Stomach (tissue), 9 donors: Measurements from ENCODE around the gene MYMX. TPM values are rescaled to one million over a fixed set of nuclear protein-coding genes. Genes with fewer than 3 reads are reported as not detected.
"Not testable (repeated sequence)": the region's sequence is repeated elsewhere in the genome, so short reads cannot be mapped to it uniquely, and the experiment has no call there.

Experiments
- DNase-seq, 2 donors: peaks; one replicate each; pipeline versions ENCODE4 v3.0.0 to v3.0.0-alpha.2; 2013 to 2019
- H3K27ac ChIP-seq, 5 donors: fragments of 200-600 bp in 4 of 5; sonication (generic) in 4 of 5; one replicate each; pipeline ENCODE4 v1.5.1; 2013 to 2019; ENCODE audit warnings: mild to moderate bottlenecking in 1 of 5, moderate library complexity in 1 of 5
- H3K27me3 ChIP-seq, 3 donors: fragments of 200-600 bp; sonication (generic); one replicate each; pipeline ENCODE4 v1.5.1; 2017 to 2019; ENCODE audit warnings: mixed run types in 1 of 3
- H3K36me3 ChIP-seq, 4 donors: fragments of 200-600 bp; sonication (generic); 1 replicate in 3 of 4; 2 replicates in 1 of 4; pipeline ENCODE4 v1.5.1; 2016 to 2019
- H3K4me1 ChIP-seq, 4 donors: fragments of 200-600 bp; sonication (generic); one replicate each; pipeline ENCODE4 v1.5.1; 2016 to 2019
- H3K4me3 ChIP-seq, 4 donors: fragments of 200-600 bp; sonication (generic) in 3 of 4; one replicate each; pipeline ENCODE4 v1.5.1; 2016 to 2019; ENCODE audit warnings: mild to moderate bottlenecking in 1 of 4
- H3K9me3 ChIP-seq, 4 donors: fragments of 200-600 bp; sonication (generic); one replicate each; pipeline ENCODE4 v1.5.1; 2016 to 2019
- EP300 ChIP-seq: sonication (generic); formaldehyde crosslinking; IDR thresholded peaks from one replicate; pipeline ENCODE4 v1.6.1; 2017; ENCODE audit warnings: antibody characterized with exemption
- POLR2A ChIP-seq, 4 donors: fragments of 450-650 bp; IDR thresholded peaks; one replicate each; pipeline ENCODE4 v1.6.1; 2016; ENCODE audit warnings: antibody characterized with exemption in 4 of 4, control low read depth in 2 of 4, mild to moderate bottlenecking in 1 of 4, moderate library complexity in 1 of 4
- POLR2AphosphoS5 ChIP-seq, 3 donors: sonication (generic); formaldehyde crosslinking; IDR thresholded peaks; one replicate each; pipeline ENCODE4 v1.6.1; 2016; ENCODE audit warnings: antibody characterized with exemption in 3 of 3
- WGBS, 5 donors: extraction: QIAGEN DNeasy Blood & Tissue Kit in 3 of 5; methylation state at CpG; one replicate each; pipeline versions ENCODE4 v1.1.5 to v1.1.7; 2013 to 2018; 5-methylcytosine and 5-hydroxymethylcytosine counted together
- intact Hi-C: fragments of 100-400 bp; cut with DNase I; formaldehyde crosslinking; loops from one replicate; pipeline ENCODE4 v1.15.1; 2023; ENCODE audit warnings: low total_unique reads
- polyA plus RNA-seq, 3 donors: library from polyadenylated mRNA; stranded (reverse); fragments of 200-250 nt; gene quantifications; one replicate each; pipeline ENCODE4 v1.2.3, GENCODE V29; 2013
- total RNA-seq, 5 donors: library from RNA; depleted of rRNA; stranded (reverse); fragments of >200 nt; gene quantifications; one replicate each; pipeline versions ENCODE4 v1.1.0 to v1.2.3, GENCODE V29; 2014 to 2016
- TF ChIP-seq, protein P1 (sequence below), 7 experiments: fragments of 450-650 bp in 4 of 7; fragments of 200-600 bp in 3 of 7; sonication (generic) in 3 of 7; IDR thresholded peaks; one replicate each; pipeline ENCODE4 v1.5.1; 2016 to 2019; ENCODE audit warnings: antibody characterized with exemption in 7 of 7, control low read depth in 2 of 7, mild to moderate bottlenecking in 1 of 7
- donor health status: healthy with polysubstance abuse.
- donor health status: Bipolar disorder and iron deficiency.
- donor health status: healthy.

Gene MYMX
- total and polyA plus RNA-seq, 8 donors: 0.95 to 3.4 TPM; not detected in 6

DNA sequence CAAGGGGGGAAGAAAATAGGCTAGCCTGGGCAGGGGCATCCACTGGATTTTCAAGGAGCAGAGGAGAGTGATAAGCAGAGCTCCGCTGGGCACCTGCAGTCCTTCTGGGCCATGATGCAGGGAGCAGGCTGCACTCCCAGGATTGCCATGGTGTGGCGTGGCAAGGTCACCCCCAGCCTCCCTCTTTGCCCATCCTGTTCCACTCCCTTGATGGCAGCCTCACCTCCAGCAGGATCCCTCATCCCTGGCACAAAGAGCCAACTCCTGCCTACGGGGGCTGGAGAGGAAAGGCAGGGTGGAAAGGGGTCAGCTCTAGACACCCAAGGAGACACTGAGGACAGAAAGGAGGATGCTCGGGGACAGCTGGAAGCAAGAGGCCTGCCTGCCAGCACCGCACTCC lies 22.4 kb upstream of the MYMX start:
- H3K36me3 ChIP-seq: no peaks in the 10 kb centered on the region
- no peak for DNase-seq
- intact Hi-C loops: no loop called here
- H3K4me3 ChIP-seq: no peak overlapping the region
- H3K4me1 ChIP-seq: peaks cover 0 to 7% (median 0%) of the 10 kb centered on the region in 4 donors
- TF ChIP-seq, protein P1, sequence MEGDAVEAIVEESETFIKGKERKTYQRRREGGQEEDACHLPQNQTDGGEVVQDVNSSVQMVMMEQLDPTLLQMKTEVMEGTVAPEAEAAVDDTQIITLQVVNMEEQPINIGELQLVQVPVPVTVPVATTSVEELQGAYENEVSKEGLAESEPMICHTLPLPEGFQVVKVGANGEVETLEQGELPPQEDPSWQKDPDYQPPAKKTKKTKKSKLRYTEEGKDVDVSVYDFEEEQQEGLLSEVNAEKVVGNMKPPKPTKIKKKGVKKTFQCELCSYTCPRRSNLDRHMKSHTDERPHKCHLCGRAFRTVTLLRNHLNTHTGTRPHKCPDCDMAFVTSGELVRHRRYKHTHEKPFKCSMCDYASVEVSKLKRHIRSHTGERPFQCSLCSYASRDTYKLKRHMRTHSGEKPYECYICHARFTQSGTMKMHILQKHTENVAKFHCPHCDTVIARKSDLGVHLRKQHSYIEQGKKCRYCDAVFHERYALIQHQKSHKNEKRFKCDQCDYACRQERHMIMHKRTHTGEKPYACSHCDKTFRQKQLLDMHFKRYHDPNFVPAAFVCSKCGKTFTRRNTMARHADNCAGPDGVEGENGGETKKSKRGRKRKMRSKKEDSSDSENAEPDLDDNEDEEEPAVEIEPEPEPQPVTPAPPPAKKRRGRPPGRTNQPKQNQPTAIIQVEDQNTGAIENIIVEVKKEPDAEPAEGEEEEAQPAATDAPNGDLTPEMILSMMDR (IDR thresholded peaks at IDR 0.05): no peak
- TF ChIP-seq POLR2A (IDR thresholded peaks at IDR 0.05) (no peak), EP300 (no peak), POLR2AphosphoS5 (IDR thresholded peaks at IDR 0.05) (no peak)
- no peak overlapping the region for H3K27ac ChIP-seq
- WGBS, 5 donors: 77 to 92% (median 82%) methylated on average over 5 of the region's 5 CpGs
- H3K9me3 ChIP-seq: no peaks in the 10 kb centered on the region
- H3K27me3 ChIP-seq: no peaks in the 10 kb centered on the region

DNA sequence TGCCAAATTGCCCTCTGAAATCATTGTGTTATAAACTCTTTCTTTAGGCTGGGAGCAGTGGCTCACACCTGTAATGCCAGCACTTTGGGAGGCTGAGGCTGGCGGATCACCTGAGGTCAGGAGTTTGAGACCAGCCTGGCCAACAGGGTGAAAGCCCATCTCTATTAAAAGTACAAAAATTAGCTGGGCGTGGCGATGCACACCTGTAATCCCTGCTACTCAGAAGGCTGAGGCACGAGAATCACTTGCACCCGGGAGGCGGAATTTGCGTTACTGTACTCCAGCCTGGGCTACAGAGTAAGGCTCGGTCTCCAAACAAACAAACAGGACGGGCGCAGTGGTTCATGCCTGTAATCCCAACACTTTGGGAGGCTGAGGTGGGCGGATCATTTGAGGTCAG lies 20.4 kb upstream of the MYMX start:
- intact Hi-C loops, H3K4me1 ChIP-seq, H3K27me3 ChIP-seq, H3K36me3 ChIP-seq, H3K9me3 ChIP-seq, H3K4me3 ChIP-seq, DNase-seq, H3K27ac ChIP-seq: not testable (repeated sequence)
- 87 to 90% (median 89%) methylated on average over 11 of the region's 11 CpGs for WGBS, 5 donors

DNA sequence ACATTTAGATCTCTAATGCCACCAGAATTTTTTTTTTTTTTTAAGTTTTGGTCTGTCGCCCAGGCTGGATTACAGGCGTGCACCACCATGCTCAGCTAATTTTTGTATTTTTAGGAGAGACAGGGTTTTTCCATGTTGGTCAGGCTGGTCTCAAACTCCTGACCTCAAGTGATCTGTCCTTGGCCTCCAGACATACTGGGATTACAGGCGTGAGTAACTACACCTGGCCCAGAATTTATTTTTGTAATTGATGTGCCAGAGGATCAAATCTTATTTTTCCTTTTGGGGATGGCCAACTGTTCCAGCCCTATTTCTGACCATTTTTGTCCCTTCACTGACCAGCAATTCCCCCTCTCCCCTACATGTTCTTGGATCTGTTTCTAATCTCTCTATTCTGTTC lies 18.0 kb upstream of the MYMX start:
- Histone ChIP-seq H3K27me3 (no peaks in the 10 kb centered on the region), H3K36me3 (no peaks in the 10 kb centered on the region), H3K9me3 (no peaks in the 10 kb centered on the region), H3K4me1 (peaks cover 0 to 6% (median 5%) of the 10 kb centered on the region in 4 donors), H3K27ac (no peak overlapping the region), H3K4me3 (no peak overlapping the region)
- intact Hi-C loops: no loop called here
- 65 to 91% (median 80%) methylated on average over 2 to 3 of the region's 3 CpGs for WGBS, 5 donors
- no peak for DNase-seq
- TF ChIP-seq EP300 (no peak), POLR2A (IDR thresholded peaks at IDR 0.05) (no peak), POLR2AphosphoS5 (IDR thresholded peaks at IDR 0.05) (no peak)
- TF ChIP-seq, protein P1 (IDR thresholded peaks at IDR 0.05): no peak

DNA sequence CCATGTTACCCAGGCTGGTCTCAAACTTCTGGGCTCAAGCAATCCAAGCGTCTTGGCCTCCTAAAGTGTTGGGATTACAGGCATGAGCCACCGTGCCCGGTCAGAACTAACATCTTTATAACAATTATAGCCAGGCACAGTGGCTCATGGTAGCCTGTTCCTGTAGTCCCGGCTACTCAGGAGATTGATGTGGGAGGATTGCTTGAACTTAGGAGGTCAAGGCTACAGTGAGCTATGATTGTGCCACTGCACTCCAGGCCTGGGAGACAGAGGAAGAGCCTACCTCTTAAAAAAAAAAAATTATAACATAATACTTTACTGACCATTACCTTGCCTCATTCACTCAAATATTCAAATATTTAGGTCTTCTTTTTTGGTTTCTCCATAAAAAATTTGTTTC lies 16.8 kb upstream of the MYMX start:
- Histone ChIP-seq H3K4me1 (peaks cover 0 to 10% (median 6%) of the 10 kb centered on the region in 4 donors), H3K36me3 (no peaks in the 10 kb centered on the region), H3K27ac (no peak overlapping the region), H3K4me3 (no peak overlapping the region), H3K9me3 (no peaks in the 10 kb centered on the region), H3K27me3 (no peaks in the 10 kb centered on the region)
- no peak for DNase-seq
- TF ChIP-seq EP300: no peak
- TF ChIP-seq, protein P1 (IDR thresholded peaks at IDR 0.05): no peak
- no peak for TF ChIP-seq POLR2A (IDR thresholded peaks at IDR 0.05)
- TF ChIP-seq POLR2AphosphoS5 (IDR thresholded peaks at IDR 0.05): no peak
- WGBS, 5 donors: 91 to 100% (median 93%) methylated on average over 2 to 4 of the region's 4 CpGs
- intact Hi-C loops: no loop called here

DNA sequence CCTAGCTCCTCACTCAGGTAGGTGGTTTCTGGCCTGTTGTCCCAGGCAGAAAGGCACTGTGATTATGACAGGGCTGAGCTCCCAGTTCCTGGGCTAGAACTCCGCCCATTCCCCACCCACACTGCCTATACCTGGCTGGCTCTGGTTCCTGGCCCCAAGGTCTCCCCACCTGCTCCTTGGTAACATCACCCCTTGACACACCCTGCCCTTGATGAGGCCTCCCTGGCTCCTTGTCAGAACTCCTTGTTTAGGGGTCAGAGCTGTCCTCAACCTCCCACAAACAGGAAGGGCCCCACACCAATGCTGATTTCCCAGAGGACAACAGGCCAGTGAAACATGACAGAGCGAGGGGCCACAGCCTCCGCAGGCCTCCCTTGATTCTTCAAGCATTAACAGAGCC lies 15.5 kb upstream of the MYMX start:
- no peak overlapping the region for H3K27ac ChIP-seq
- H3K4me1 ChIP-seq: peaks cover 0 to 10% (median 6%) of the 10 kb centered on the region in 4 donors
- no peaks in the 10 kb centered on the region for H3K27me3 ChIP-seq
- DNase-seq: peak; percentile 51 to 89
- intact Hi-C loops: no loop called here
- H3K36me3 ChIP-seq: no peaks in the 10 kb centered on the region
- H3K9me3 ChIP-seq: no peaks in the 10 kb centered on the region
- no peak overlapping the region for H3K4me3 ChIP-seq
- 66 to 84% (median 80%) methylated on average over 3 of the region's 3 CpGs for WGBS, 5 donors
- TF ChIP-seq, protein P1 (IDR thresholded peaks at IDR 0.05): no peak
- no peak for TF ChIP-seq EP300
